Spinal cord (tissue), 10 donors: ENCODE data around the gene KRT6C. TPM values are rescaled to one million over a fixed set of nuclear protein-coding genes. Genes with fewer than 3 reads are reported as not detected.
"Not testable (repeated sequence)": the region's sequence is repeated elsewhere in the genome, so short reads cannot be mapped to it uniquely, and the experiment has no call there.

Experiments used
- DNase-seq, 6 donors: peaks; one replicate each; pipeline versions ENCODE4 v3.0.0 to v3.0.0-alpha.2; 2013 to 2015; ENCODE audit warnings: low spot score in 6 of 6, low read depth in 4 of 6
- H3K27ac ChIP-seq: one replicate; pipeline ENCODE4 v1.5.1; 2013; ENCODE audit warnings: low read depth, low read length, control low read depth
- H3K27me3 ChIP-seq: one replicate; pipeline ENCODE4 v1.6.1; 2013; ENCODE audit warnings: low read length; ENCODE audit not compliant: control insufficient read depth, insufficient read depth
- H3K36me3 ChIP-seq: one replicate; pipeline ENCODE4 v1.6.1; 2013; ENCODE audit warnings: low read length; ENCODE audit not compliant: control insufficient read depth, insufficient read depth
- H3K4me1 ChIP-seq: one replicate; pipeline ENCODE4 v1.6.1; 2013; ENCODE audit warnings: low read length; ENCODE audit not compliant: control insufficient read depth, insufficient read depth
- H3K4me3 ChIP-seq: one replicate; pipeline ENCODE4 v1.5.1; 2013; ENCODE audit warnings: low read depth, low read length, control low read depth
- H3K9me3 ChIP-seq: one replicate; pipeline ENCODE4 v1.6.1; 2013; ENCODE audit warnings: low read length; ENCODE audit not compliant: control insufficient read depth, insufficient read depth
- WGBS: methylation state at CpG from one replicate; pipeline ENCODE4 v1.1.5; 2013; ENCODE audit warnings: missing lambda C conversion rate; ENCODE audit not compliant: insufficient coverage; 5-methylcytosine and 5-hydroxymethylcytosine counted together
- polyA plus RNA-seq, 2 donors: library from polyadenylated mRNA; unstranded; fragments of 120-200 nt; gene quantifications; one replicate each; pipeline ENCODE4 v1.2.1, GENCODE V29; 2013; ENCODE audit not compliant: insufficient read length in 2 of 2
- total RNA-seq, 2 donors: library from RNA; depleted of rRNA in 1 of 2; stranded (reverse); fragments of 120-200 nt in 1 of 2; fragments of >200 nt in 1 of 2; gene quantifications; one replicate each; pipeline versions ENCODE4 v1.2.3 to v1.2.4, GENCODE V29; 2013 to 2014
- donor health status: healthy.

KRT6C gene
- total and polyA plus RNA-seq, 4 donors, result not detected

GRCh38 chr12:52492405-52492804 is 18.8 kb upstream of the KRT6C start:
- not testable (repeated sequence) for H3K4me1 ChIP-seq, H3K27ac ChIP-seq, H3K36me3 ChIP-seq, H3K27me3 ChIP-seq, DNase-seq, H3K9me3 ChIP-seq, H3K4me3 ChIP-seq
- WGBS, result 100% methylated on average over 1 of the region's 6 CpGs

GRCh38 chr12:52491495-52491894 is 17.9 kb upstream of the KRT6C start:
- H3K36me3 ChIP-seq, DNase-seq, H3K27me3 ChIP-seq, H3K4me1 ChIP-seq, H3K4me3 ChIP-seq, H3K27ac ChIP-seq, H3K9me3 ChIP-seq: not testable (repeated sequence)
- WGBS, result 100% methylated on average over 6 of the region's 8 CpGs

GRCh38 chr12:52488736-52489135 is 15.1 kb upstream of the KRT6C start:
- Histone ChIP-seq H3K27ac (no peak overlapping the region), H3K4me3 (no peak overlapping the region), H3K27me3 (no peaks in the 10 kb centered on the region), H3K9me3 (peaks cover 2% of the 10 kb centered on the region), H3K36me3 (no peaks in the 10 kb centered on the region), H3K4me1 (no peaks in the 10 kb centered on the region)
- DNase-seq, result no peak

GRCh38 chr12:52487744-52488443 is 14.3 kb upstream of the KRT6C start:
- H3K4me1 ChIP-seq, H3K27me3 ChIP-seq, H3K9me3 ChIP-seq, H3K4me3 ChIP-seq, H3K36me3 ChIP-seq, H3K27ac ChIP-seq, DNase-seq: not testable (repeated sequence)
- WGBS, result 77% methylated on average over 7 of the region's 15 CpGs

GRCh38 chr12:52487211-52487610 is 13.6 kb upstream of the KRT6C start:
- no peak overlapping the region for H3K4me3 ChIP-seq
- no peak for DNase-seq
- no CpG with 5 or more reads among the region's 1 CpG for WGBS
- peaks cover 2% of the 10 kb centered on the region for H3K9me3 ChIP-seq
- H3K36me3 ChIP-seq, result no peaks in the 10 kb centered on the region
- no peaks in the 10 kb centered on the region for H3K27me3 ChIP-seq
- no peak overlapping the region for H3K27ac ChIP-seq
- H3K4me1 ChIP-seq, result no peaks in the 10 kb centered on the region

GRCh38 chr12:52486166-52487105 is 12.8 kb upstream of the KRT6C start:
- no peaks in the 10 kb centered on the region for H3K36me3 ChIP-seq
- DNase-seq, result no peak
- H3K27me3 ChIP-seq, result no peaks in the 10 kb centered on the region
- H3K27ac ChIP-seq, result no peak overlapping the region
- no peaks in the 10 kb centered on the region for H3K4me1 ChIP-seq
- peaks cover 2% of the 10 kb centered on the region for H3K9me3 ChIP-seq
- WGBS, result no CpG with 5 or more reads among the region's 5 CpGs
- H3K4me3 ChIP-seq, result no peak overlapping the region

- no peak overlapping the region for H3K27ac ChIP-seq
- H3K9me3 ChIP-seq, result peaks cover 2% of the 10 kb centered on the region
- 55% methylated on average over 3 of the region's 3 CpGs for WGBS
- no peak overlapping the region for H3K4me3 ChIP-seq
- no peaks in the 10 kb centered on the region for H3K36me3 ChIP-seq
- no peaks in the 10 kb centered on the region for H3K27me3 ChIP-seq
- DNase-seq, result no peak
- H3K4me1 ChIP-seq, result no peaks in the 10 kb centered on the region
Observed at GRCh38 chr12:52480073-52480472, 6.5 kb upstream of the KRT6C start.

- H3K36me3 ChIP-seq, result no peaks in the 10 kb centered on the region
- DNase-seq, result no peak
- no peaks in the 10 kb centered on the region for H3K27me3 ChIP-seq
- no peaks in the 10 kb centered on the region for H3K4me1 ChIP-seq
- no peak overlapping the region for H3K4me3 ChIP-seq
- no peak overlapping the region for H3K27ac ChIP-seq
- H3K9me3 ChIP-seq, result no peaks in the 10 kb centered on the region
- WGBS, result no CpG with 5 or more reads among the region's 2 CpGs
Observed at GRCh38 chr12:52477651-52478050, 4.0 kb upstream of the KRT6C start.

- H3K4me1 ChIP-seq, result no peaks in the 10 kb centered on the region
- H3K27me3 ChIP-seq, result no peaks in the 10 kb centered on the region
- no peak overlapping the region for H3K27ac ChIP-seq
- no peaks in the 10 kb centered on the region for H3K9me3 ChIP-seq
- WGBS, result no CpG with 5 or more reads among the region's 2 CpGs
- no peak for DNase-seq
- no peak overlapping the region for H3K4me3 ChIP-seq
- H3K36me3 ChIP-seq, result no peaks in the 10 kb centered on the region
Observed at GRCh38 chr12:52474212-52474611, 607 bp upstream of the KRT6C start.

GRCh38 chr12:52469853-52470252 is 3.8 kb downstream of the KRT6C start:
- Histone ChIP-seq H3K4me1 (no peaks in the 10 kb centered on the region), H3K27ac (no peak overlapping the region), H3K36me3 (no peaks in the 10 kb centered on the region), H3K9me3 (no peaks in the 10 kb centered on the region), H3K27me3 (no peaks in the 10 kb centered on the region), H3K4me3 (no peak overlapping the region)
- no peak for DNase-seq
- WGBS, result 80% methylated on average over 3 of the region's 4 CpGs
